GM12892 (cell line): ENCODE measurements around the gene SMOC1.

Source experiments
- POLR2A ChIP-seq: IDR thresholded peaks from 2 replicates; pipeline ENCODE4 v1.6.1; 2011; ENCODE audit warnings: low read depth, low read length, control low read depth
- POLR2AphosphoS5 ChIP-seq: IDR thresholded peaks from 2 replicates; pipeline ENCODE4 v1.6.1; 2011; ENCODE audit warnings: low read depth, low read length, control low read depth
- TAF1 ChIP-seq: IDR thresholded peaks from 2 replicates; pipeline ENCODE4 v1.6.1; 2011; ENCODE audit warnings: low read depth, mild to moderate bottlenecking, control low read depth, low read length, borderline replicate concordance

GRCh38 chr14:70067810-70068209 lies 188.6 kb downstream of the SMOC1 start:
- TF ChIP-seq POLR2A, result no peak
- TF ChIP-seq TAF1, result no peak
- TF ChIP-seq POLR2AphosphoS5, result no peak
